Activated T-cell treated with anti-CD3 and anti-CD28 coated beads for 4 hours (primary cell): Measurements from ENCODE around the gene GULP1.
"Not testable (repeated sequence)": the region's sequence is repeated elsewhere in the genome, so short reads cannot be mapped to it uniquely, and the experiment has no call there.

Experiments
- DNase-seq: peaks from one replicate; pipeline ENCODE4 v3.0.0-alpha.2; 2020

GULP1 gene

DNA sequence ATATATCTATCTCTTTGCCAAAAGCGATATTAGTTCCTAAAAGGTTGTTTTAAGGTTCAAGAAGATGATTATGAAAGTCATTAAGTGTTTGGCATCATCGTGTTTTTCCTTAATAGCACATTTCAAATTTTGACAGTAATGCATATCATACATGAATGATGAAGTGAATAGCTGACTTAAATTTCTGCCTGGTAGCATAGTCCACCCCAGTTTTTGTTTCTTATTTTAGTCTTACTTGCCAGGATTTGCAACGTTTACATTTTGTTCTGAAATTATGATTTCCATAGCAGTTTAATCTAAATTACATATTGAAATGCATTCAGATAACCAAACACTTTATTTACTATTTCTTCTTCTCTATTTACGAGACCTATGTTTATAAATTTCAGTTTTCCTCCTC, 201.1 kb downstream of the GULP1 start:
- no peak for DNase-seq

DNA sequence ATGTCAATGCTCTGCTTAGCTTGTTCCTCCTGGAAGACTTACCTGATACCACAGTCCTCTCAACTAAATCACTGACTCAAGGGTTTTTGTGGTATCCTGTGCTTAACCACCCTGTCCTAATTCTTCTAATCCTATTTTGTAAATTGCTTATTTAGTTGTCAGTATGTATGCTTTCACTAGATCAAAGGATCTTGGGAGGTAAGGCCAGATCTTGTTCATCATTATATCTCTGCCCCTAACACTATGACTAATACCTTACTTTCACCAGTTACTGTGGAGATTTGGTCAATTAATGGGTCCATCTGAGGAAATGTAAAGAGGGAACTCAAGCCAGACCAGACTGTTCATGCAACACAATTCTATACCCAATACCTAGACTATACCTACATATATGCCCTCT, 203.2 kb downstream of the GULP1 start:
- DNase-seq = no peak

GRCh38 chr2:188495969-188496431, 204.3 kb downstream of the GULP1 start:
- DNase-seq = no peak

- no peak for DNase-seq
These were observed 206.1 kb downstream of the GULP1 start for GRCh38 chr2:188497726-188498125.

DNA sequence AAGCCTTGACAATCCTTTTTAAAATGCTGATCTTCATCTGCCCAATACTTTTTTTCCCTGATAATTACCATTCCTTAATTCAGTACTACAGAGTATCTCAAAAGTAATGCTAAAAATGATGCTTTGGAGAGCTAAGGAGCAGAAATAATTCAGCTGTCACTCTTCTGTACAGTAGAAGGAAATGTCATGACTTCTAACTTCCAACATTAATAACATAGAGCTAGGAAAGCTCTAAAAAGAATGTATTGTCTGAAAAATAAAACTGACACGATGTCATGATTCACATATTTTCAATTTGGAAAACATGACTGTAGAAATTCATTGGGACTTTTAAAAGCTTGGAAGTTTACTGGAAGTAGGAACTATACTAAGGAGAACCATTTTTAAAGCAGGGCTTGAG, 212.3 kb downstream of the GULP1 start:
- no peak for DNase-seq

GRCh38 chr2:188506843-188507242, 215.2 kb downstream of the GULP1 start:
- DNase-seq = no peak

DNA sequence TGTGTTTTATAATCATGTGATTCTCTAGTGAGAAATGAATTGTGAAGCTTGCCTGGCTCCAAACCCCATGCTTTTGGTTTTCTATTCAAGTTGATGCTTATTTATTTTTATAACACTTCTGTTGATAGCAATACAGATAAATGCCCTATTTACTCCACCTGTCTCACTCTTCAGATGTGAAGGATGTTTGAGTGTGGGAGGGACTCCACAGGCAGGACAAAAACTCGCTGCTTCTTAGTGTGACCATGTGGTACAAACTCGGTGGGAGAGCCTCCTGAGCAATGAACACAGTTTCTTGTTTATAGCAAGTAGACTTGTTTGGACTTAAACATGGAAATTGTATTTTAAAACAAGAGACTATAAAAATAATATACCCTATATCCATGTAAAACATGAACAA, 219.7 kb downstream of the GULP1 start:
- no peak for DNase-seq

GRCh38 chr2:188512456-188512855, 220.8 kb downstream of the GULP1 start:
- DNase-seq = no peak

GRCh38 chr2:188515918-188516317, 224.2 kb downstream of the GULP1 start:
- DNase-seq = no peak

- DNase-seq = no peak
These were observed 226.0 kb downstream of the GULP1 start for GRCh38 chr2:188517549-188518215.

- DNase-seq = no peak
These were observed 226.7 kb downstream of the GULP1 start for GRCh38 chr2:188518381-188518780.

DNA sequence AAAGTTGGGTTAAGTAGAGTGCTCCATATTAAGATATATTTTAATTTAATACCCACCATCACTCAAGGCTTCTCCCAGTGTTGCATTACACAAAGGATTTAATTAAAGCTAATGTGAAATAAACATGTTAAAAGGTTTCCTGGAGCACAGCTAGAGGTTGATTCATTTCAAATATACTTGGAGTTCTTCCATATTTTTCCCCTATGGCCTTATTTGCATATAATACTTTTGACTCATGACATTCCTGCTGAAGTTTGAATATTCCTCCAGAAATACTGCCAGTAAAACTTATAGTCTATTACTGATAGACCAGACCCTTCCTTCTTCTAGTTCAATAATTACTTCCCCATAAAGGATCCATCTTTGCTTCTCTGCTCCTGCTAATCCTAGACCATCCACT, 227.5 kb downstream of the GULP1 start:
- DNase-seq = no peak

DNA sequence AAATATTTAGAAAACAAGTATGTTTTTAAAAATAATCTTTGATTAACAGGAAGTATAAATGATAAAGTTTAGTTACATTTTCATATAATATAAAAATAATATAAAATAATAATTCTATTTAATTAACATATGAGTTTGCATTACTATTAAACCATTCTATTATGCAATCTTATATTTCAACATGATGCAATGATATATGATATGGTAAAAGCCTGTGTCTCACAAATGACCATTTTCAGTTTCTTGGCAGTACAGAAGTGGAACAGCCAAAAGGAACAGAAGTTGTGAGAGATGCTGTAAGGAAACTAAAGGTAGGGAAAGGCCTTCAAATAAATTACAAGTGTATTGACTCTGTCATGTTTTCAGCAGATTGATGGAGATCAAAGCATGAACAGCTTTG, 230.8 kb downstream of the GULP1 start:
- no peak for DNase-seq

- no peak for DNase-seq
These were observed 232.2 kb downstream of the GULP1 start for GRCh38 chr2:188523919-188524318.

GRCh38 chr2:188524519-188525113, 232.9 kb downstream of the GULP1 start:
- no peak for DNase-seq

- DNase-seq = no peak
These were observed 235.0 kb downstream of the GULP1 start for GRCh38 chr2:188526701-188527100.

DNA sequence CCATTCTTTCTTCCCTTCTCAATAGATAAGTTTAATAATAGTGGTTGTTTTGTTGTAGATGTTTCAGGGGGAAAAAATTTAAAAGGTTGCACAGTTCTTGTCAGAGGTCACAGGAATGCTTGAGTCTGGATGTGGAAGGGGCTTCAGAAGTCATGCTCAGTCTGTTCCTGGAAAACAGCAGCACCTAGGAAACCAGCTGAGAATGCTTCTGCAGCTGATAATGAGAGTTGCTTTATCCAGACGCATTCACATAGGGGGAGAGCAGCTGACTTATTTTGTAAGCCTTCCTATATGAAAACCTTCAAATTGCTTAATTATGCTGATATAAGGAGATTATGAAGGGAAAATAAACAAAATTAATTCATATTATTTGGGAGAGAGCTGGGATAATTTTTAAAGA, 235.5 kb downstream of the GULP1 start:
- DNase-seq = no peak

- DNase-seq = no peak
These were observed 235.9 kb downstream of the GULP1 start for GRCh38 chr2:188527581-188527993.

DNA sequence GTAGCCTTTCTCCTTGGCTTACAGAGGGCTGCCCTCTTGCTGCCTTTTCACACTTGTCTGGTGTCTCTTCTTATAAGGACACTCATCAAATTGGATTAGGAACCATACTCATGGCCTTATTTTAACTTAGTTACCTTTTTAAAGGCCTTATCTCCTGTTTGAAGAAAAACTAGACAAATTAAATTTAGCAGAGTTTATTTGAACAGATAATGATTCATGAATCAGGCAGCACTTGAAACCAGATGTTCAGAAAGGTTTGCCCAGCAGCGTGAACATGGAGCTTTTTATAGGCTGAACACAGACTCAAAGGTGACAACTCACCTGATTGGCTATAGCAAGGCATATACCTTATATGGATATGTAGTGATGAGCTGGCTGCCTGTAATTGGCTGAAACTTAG, 238.0 kb downstream of the GULP1 start:
- no peak for DNase-seq

- no peak for DNase-seq
These were observed 243.2 kb downstream of the GULP1 start for GRCh38 chr2:188534875-188535274.

DNA sequence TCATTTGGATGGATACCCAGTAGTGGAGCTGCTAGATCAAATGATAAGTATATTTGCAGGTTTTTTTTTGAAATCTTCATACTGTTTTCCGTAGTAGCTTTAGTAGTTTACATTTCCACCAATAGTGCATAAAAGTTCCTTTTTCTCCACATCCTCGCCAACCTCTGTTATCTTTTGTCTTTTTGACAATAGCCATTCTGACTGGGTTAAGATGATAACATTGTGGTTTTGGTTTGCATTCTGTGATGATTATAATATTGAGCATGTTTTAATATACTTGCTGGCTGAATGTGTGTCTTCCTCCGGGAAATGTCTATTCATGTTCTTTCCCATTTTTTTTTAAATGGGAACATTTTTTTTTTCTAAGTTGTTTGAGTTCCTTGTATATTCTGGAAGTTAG, 260.0 kb downstream of the GULP1 start:
- DNase-seq = no peak

- DNase-seq = no peak
These were observed 265.4 kb downstream of the GULP1 start for GRCh38 chr2:188557081-188557480.

DNA sequence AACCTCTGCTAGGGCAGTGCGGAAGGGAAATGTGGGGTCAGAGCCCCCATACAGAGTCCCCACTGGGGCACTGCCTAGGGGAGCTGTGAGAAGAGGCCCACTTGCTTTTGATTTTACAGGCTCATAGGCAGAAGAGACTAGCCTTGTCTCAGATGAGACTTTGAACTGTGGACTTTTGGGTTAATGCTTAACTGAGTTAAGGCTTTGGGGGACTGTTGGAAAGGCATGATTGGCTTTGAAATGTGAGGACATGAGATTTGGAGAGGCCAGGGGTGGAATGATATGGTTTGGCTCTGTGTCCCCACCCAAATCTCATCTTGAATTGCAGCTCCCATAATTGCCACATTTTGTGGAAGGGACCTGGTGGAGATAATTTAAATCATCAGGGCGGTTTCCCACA, 267.8 kb downstream of the GULP1 start:
- DNase-seq = not testable (repeated sequence)

DNA sequence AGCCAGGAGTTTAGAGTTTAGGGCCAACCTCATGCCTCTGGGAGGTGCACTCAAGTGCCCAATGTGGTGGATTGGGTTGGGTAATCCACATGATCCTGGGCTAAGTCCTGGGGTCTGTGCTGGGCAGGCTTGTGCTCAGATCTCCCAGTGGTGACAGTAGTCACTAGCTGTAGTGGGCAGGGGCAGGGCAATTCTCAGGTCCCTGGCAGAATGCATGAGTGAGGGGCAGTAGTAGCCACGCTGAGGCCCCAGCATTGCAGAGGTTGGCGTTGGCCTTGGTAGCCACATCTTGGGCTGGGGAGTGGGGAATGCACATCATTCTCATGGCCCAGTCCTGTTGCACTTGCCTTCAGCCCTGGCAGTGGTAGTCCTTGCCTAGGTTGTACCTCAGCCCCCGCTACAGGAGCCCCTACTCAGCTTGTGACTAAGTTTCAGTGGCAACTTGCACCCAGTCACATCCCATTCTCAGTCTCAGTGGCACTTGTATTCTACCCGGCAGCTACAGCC, 269.9 kb downstream of the GULP1 start:
- no peak for DNase-seq
